CD4-positive, alpha-beta T cell treated with Interleukin-12 subunit alpha and Interleukin-12 subunit beta, for 1 hour (primary cell): ENCODE measurements around the gene KHDRBS2.
"Not testable (repeated sequence)": the region's sequence is repeated elsewhere in the genome, so short reads cannot be mapped to it uniquely, and the experiment has no call there.

Source experiments
- DNase-seq: peaks from one replicate; pipeline ENCODE4 v3.0.0-alpha.2; 2020

KHDRBS2 gene

DNA sequence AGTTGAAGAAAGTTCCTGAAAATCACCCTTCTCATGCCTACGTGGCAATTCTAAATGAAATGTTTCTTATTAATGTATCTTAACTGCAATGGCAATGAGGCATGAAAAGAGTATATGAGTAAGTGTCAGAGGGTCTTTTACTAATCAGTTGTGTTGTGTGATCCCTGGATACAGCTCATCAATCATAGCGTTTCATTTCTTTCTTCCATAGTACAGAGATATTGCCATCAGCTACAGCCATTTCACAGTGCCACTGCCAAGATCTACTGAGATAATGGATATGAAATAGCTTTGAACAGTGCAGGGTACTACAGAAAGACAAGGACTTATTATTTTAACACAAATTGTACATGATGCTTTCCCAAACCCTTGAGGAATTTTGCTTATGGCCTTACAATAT is 450.8 kb downstream of the KHDRBS2 start:
- no peak for DNase-seq

DNA sequence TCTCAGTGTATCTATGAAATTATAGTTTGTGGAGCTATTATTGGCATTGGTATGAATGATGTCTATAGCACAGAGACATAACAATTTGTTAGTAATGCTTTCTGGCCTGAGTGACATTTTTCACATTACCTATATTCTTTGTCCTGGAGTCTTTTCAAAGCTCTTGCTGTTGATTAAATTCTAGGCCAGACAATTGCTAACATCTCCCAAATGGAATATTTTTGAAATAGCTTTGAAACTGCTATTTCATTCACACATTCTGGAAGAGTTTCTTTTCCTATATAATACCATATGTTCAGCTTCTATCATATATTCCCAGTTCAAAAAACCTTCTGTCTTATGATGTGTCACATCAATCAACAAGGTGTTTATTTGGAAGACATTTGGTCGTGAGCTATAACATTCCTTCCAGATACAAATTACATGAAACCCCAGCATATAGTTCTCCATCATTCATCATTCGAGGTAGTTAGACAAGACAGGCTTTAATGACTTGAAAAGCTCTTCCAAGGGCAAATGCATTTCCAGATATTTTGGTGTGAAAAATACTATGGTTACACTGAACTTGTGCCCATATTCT is 452.8 kb downstream of the KHDRBS2 start:
- no peak for DNase-seq

DNA sequence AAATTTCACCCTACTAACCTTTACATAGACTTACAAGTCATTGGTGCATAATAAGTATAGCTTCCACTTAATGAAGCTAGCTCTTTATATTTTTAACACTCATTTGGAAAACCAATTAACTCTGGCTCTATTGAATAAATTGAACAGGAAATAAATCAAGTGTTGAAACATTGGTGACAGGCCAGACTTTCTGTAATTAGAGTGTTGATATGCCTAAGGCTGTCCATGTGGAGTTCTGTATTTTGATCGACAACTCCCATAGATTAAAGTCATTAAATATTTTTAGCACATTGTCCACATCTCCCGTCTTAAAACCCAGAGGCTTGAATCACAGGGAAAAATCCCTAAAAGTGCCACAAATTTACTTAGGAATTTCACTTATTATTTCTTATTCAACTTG is 468.3 kb downstream of the KHDRBS2 start:
- DNase-seq = no peak

DNA sequence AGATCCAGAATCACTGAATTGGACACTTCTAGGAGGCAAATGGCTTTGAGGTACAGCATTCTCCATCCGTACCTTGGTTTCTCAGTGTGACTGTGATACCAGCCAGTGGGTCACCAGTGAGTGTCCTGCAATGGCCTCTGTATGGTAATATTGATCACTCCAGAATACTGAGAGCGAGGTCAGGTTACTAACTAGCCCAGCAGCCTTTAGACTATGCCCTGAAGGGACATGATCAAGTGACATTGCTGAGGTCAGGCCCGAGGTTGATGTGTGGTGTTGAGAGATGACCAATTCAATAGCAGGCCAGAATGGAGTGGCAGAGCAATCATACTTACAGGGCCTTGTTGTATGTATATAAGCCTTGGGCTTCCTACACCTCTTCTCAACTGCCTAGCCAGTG is 476.0 kb downstream of the KHDRBS2 start:
- no peak for DNase-seq

DNA sequence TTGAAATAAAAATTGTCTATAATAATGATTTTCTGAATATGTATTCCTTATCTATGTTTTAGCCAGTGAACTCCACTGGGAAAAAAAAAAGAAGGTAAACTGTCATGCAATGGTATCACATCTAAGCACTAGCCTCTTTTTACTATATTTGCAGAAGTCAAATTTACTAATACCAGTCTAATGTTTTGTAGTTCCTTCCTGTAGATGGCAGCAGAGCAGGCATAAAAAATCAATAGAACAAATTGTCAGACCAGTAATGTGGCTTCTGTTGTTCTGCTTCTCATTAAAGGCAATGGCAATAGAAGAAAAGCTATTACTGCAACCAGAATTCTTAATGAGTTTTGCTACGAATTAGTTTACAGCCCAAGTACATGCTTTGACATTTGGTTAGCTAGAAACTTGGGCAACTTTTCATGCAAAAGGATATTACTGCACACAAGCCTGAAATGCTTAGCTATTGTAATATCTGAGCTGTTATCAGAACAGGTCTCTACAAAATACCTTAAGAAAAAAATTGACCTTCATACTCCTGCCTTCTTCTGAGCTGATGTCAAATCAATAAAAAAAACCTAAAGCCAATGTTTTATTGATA is 476.9 kb downstream of the KHDRBS2 start:
- DNase-seq = no peak

DNA sequence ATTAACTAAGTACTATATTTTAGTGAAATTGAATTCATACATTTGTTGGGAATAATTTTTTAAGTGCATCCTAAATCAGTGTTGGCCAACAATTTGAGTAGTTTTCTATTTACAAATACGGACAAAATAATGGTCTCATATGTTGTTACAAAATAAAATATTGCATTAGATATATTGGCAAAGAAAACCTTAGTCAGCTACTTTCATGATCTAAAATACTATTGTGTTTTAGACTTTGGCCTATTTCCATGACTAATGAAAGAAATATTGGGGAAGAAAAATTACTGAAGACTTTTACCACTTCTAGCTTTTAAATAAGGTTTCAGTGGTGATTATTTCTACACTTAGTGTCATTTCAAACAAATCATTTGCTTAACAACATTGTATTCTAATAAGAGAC is 498.0 kb downstream of the KHDRBS2 start:
- DNase-seq = no peak

DNA sequence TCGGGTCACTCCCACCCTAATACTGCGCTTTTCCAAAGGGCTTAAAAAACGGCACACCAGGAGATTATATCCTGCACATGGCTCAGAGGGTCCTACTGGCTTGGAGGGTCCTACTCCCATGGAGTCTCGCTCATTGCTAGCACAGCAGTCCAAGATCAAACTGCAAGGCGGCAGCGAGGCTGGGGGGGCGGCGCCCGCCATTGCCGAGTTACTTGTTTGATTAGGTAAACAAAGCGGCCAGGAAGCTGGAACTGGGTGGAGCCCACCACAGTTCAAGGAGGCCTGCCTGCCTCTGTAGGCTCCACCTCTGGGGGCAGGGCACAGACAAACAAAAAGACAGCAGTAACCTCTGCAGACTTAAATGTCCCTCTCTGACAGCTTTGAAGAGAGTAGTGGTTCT is 516.6 kb downstream of the KHDRBS2 start:
- DNase-seq = not testable (repeated sequence)

DNA sequence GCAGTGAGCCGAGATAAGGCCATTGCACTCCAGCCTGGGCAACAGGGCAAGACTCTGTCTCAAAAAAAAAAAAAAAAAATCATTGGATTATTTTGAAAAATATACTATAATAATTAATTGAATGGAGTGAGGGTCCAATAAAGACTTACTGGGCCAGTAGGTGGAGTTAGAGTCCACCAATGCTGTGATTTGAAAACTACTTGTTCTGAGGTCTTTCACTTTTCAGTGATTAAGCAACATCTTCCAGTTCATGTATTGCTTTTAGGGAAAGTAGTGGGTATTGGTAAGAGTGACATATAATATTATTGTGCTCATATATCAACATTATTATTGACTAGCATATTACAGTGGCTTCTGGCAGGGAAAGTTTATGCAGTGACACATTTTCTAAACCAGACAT is 530.3 kb downstream of the KHDRBS2 start:
- no peak for DNase-seq

DNA sequence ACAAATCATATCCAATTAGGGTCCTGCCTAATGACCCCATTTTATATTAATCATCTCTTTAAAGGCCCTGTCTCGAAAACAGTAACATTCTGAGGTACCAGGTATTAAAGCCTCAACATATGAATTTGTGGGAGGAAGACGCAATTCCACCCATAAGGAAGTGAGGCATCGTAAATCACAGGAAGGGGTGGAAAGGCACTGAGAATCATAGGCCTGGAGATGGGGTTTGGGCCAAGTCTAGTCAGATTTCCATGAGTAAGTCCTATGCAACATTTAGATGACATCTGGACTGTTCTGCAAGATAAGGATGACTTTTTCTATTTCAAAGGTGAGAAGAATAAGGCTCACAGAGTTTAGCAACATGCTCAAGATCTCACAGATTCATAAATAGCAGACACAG is 534.0 kb downstream of the KHDRBS2 start:
- DNase-seq = no peak

DNA sequence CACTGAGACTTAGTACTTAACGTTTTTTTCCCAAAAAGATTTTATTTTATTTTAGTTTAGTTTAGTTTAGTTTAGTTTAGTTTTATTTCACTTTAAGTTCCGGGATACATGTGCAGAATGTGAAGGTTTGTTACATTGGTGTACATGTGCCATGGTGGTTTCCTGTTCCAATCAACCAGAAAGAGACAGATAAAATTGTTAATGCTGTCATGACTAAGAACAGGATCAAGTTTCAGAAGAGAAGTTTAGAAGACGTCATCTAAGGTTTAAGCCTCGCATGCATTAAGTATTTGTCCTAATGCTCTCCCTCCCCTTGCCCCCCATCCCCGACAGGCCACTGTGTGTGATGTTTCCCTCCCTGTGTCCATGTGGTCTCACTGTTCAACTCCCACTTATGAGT is 540.0 kb downstream of the KHDRBS2 start:
- no peak for DNase-seq

DNA sequence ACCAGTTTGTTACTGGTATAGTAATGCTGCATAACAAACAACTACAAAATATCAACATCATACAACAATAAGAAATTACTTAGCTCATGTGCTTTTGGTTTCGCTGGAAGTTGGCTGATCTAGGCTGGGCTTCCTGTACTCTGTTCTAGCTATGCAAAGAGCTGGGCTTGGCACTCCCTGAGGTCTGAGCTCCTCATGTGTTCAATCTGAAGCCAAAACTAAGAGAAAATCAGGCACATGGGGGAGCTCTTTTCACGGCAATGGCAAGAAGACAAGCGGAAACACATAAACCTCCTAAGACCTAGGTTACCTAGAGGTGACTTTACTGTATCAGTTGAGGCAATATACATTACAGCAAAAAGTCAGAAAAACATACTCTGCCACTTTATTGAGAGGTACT is 574.2 kb downstream of the KHDRBS2 start:
- DNase-seq = no peak

DNA sequence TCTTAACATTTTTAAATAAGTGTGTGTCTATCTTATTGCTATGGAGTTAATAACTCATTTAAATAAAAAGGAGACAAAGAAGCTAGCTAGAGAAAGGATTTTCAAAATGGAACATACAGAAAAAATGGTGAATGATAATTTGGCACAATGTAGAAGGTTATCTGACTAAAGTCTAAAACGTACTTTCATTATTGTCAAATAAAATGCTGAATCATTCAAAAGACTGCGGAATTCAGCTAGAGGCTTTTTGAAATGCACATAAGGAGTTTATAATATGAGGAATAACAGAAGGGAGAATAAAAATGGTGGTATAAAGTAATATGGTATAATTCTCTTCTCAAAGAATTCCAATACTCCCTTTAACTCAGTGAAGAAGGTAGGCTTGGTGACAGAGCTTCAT is 597.9 kb downstream of the KHDRBS2 start:
- no peak for DNase-seq

DNA sequence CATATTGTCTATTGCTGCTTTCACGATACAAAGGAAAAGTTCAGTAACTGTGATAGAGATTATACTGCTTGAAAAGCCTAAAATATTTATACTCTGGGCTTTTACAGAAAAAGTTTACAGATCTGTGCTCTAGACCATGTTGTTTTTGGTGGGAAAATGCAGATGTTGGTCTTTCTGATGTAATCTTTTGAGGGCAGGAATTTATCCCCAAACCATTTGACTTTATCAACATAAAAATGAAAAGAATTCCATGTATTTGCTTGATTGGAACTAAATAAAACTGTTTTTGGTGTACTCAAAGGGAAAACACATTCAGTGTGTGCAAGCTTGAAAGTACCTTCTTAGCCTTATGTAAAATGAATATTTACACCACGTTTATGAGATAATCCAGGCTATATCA is 603.5 kb downstream of the KHDRBS2 start:
- no peak for DNase-seq

DNA sequence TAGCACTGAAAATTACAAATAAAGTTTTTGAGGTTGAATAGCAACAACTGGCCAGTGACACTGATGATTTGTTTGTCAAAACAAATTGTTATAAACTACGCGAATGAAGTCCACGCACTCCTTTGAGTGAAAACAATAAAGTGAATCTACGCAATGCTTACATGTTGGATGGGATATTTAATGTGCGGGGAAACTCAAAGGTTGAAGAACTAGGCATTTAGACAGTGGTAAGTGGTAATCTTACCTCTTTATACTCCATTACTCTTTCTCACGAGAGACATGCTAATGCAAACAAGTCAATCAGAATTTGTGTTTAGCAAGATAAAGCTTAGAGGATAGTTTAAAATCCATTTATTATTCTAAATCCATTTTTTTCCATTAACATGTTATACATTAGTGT is 606.4 kb downstream of the KHDRBS2 start:
- DNase-seq = no peak

DNA sequence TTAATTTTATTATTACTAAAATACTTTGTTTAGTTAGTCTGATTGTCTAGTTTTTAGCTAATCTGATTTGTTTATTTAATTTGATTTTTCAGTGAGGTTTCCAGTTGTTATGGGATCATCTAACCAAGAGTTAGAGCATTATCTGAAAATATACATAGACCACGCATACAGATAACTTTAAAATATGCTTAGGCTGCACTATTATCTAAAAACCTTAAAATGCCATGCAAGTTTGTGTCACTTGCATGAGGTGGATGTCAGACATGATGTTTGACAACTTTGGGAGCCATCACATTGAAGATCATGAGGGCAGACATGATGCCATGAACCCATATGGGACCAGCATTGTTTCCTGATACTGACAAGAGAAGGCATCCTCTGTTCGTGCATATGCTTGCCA is 610.3 kb downstream of the KHDRBS2 start:
- DNase-seq = no peak

DNA sequence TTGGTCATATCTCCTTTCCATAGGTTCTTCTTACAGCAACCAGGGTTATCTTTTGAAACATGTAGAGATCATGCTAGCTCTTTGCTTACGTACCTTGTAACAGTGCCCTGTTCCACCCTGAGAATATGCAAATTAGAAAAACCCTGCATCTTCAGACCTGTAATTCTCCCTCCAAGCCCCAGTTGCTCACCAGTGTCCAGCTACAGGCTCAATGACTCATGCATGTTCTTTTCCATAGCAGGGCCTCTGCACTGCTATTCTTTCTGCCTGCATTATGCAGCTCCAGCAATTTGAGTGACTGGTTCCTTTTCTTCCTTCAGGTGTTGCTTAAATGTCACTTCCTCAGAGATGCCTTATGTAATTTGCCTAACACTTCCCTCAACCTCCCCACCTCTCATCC is 636.2 kb downstream of the KHDRBS2 start:
- DNase-seq = no peak

DNA sequence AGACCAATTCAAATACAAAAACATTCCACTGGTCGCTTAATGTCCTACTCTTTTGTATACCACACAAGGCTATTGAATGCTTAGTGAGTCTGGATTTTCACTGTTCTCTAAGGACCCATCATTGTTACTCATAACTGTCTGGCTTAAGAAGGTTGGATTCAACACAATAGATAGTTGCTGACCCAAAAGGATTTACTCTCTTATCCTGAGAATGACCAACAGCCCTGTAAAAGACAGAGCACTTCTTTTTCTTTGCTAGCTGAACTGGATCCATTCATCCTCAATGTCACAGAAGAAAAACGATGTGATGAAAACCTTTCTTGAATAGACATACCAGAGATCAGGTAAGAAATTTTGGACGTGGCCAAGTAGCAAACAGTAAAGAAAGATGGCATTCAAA is 645.6 kb downstream of the KHDRBS2 start:
- DNase-seq = no peak
